HG03139 (cell line): ENCODE results near the gene SAP130.

Experiments
- ATAC-seq: cut with Tn5 transposase; IDR thresholded peaks from one replicate; pipeline ENCODE4 v1.9.1; 2021; ENCODE audit not compliant: unreplicated experiment

Gene SAP130

GRCh38 chr2:128026448-128027277 lies 1.2 kb downstream of the SAP130 start:
- ATAC-seq, result no peak

GRCh38 chr2:128024816-128025215 lies 3.0 kb downstream of the SAP130 start:
- ATAC-seq, result no peak

DNA sequence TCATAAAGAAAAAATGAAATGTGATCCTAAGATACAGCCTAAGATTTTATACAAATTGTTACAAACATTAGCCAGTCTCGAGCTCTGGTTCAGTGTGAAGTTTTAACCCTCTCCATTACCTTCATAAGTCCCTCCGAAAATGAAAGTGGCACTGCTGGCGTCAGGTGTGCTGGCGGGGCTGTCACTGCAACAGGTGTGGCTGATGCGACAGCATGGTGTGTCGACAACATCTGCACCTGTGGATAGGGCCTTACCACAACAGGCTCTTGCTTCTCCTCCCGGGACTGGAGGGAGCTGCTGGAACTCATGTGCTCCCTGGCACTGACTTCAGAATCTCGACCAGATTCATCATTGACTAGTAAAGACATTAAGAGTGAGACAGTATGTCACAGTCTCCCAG lies 10.3 kb downstream of the SAP130 start:
- ATAC-seq, result no peak

GRCh38 chr2:128016620-128017019 lies 11.2 kb downstream of the SAP130 start:
- ATAC-seq, result no peak

GRCh38 chr2:128012698-128013097 lies 15.2 kb downstream of the SAP130 start:
- no peak for ATAC-seq

DNA sequence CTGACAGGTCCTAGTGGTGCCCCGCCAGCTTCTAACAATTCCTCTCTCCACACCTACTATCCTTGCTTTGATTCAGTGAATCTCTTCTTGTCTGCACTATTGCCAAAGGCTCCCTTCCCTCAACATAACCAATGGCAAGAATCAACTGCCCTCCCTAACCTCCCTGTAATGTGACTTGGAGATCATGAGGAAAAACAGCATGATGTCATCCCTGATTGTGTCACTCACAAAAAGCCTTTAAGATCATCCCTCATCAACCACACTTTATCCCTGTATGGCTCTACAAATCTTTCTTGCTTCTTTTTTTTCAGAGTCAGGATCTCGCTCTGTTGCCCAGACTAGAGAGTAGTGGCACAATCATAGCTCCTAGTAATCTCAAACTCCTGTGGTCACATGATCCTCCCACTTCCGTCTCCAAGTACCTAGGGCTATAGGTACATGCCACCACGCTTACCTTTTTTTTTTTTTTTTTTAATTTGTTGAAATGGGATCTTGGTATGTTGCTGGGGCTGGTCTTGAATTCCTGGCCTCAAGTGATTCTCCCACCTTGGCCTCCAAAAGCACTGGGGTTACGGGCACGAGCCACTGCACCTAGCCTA lies 19.7 kb downstream of the SAP130 start:
- no peak for ATAC-seq

- ATAC-seq, result no peak
Measured at GRCh38 chr2:128004509-128004908, 23.4 kb downstream of the SAP130 start.

- ATAC-seq, result no peak
Measured at GRCh38 chr2:128003463-128003862, 24.4 kb downstream of the SAP130 start.

GRCh38 chr2:127996160-127996559 lies 31.7 kb downstream of the SAP130 start:
- no peak for ATAC-seq

- ATAC-seq, result no peak
Measured at GRCh38 chr2:127995725-127996124, 32.1 kb downstream of the SAP130 start.

DNA sequence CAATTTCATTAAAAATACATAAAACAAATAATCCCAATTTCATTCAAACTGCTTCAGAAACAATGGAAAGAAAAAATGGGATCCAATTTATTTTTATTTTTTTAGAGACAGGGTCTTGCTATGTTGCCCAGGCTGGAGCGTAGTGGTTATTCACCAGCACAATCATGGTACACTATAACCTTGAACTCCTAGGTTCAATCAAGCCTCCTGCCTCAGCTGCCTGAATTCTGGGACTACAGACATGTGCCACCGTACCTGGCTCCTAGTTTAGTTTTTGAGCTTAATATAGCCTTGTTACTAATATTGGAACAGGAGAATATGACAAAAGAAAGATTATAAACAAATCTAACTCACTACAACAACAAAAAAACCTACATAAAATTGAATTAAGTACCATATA lies 34.2 kb downstream of the SAP130 start:
- ATAC-seq, result no peak

DNA sequence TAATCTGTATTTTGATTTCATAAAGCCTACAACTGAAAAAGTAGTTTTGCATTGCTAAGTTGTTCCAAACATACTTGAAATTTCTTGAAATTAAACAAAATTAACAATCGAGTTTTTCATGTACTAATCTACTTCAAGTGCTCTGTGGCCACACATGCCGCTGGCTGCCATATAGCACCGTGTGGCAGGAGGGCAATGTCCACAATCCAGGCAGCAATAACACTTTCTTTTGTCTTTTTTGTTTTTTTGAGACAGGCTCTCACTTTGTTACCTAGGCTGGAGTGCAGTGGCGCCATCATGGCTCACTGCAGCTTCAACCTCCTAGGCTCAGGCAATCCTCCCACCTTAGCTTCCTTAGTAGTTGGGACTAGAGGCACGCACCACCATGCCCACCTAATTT lies 36.1 kb downstream of the SAP130 start:
- no peak for ATAC-seq

DNA sequence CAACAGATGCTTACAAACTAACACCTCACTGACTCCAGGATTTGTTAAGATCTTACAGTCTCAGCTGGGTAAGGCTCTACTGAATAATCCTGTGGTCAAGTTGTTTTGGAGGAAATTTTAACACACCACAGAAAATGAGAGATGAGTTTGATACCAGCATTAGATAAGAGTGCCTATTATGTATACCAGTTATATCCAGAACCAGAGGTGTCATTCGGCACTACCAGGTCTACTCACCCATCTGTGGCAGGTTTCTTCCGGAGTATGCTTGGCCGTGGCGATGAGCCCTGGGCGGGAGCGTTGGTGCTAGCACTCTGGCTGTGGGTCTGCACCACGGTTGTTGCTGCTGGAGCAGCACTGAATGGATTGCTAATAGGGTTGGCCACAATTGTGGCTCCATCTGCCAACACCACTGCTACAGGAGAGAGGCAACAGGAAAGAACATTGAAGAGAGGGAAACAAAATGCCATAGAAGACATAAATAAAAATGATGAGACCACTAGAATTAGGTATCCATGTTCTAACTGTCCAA lies 41.2 kb downstream of the SAP130 start:
- no peak for ATAC-seq

GRCh38 chr2:127985735-127986134 lies 42.1 kb downstream of the SAP130 start:
- ATAC-seq, result no peak

DNA sequence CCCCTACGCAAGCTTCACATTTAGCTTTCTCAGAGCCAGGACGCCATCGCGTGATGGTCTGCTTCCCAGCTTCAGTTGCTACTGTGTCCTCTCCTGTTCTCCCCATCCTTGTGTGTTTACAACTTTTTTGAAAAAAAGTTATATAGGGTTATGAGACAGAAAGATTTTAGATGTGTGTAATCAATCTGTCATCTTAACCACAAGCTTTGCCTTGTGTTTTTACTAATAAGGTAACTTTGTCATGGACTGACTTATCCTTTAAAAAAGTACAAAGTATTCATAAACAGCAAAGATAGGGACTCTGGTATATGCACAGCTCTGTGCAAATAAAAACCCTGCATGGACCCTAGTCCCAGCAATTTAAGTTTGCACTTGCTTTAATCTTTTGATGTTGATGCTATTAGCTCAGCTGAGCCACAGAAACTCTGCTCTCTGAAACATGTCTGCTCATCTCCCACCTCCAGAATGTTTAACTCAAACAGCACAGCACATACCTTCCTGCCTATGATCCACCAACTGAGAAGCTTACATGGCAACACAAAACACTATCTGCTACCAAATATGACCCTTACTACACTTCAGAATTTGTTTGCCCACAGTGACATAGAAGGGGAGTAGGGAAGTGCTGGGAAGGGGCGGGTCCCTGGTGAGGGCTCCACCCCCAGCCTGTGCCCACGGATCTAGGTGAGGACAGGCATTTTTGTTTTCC lies 42.7 kb downstream of the SAP130 start:
- ATAC-seq, result no peak

GRCh38 chr2:127984551-127984950 lies 43.3 kb downstream of the SAP130 start:
- no peak for ATAC-seq

GRCh38 chr2:127969446-127969845 lies 58.4 kb downstream of the SAP130 start:
- ATAC-seq, result no peak

DNA sequence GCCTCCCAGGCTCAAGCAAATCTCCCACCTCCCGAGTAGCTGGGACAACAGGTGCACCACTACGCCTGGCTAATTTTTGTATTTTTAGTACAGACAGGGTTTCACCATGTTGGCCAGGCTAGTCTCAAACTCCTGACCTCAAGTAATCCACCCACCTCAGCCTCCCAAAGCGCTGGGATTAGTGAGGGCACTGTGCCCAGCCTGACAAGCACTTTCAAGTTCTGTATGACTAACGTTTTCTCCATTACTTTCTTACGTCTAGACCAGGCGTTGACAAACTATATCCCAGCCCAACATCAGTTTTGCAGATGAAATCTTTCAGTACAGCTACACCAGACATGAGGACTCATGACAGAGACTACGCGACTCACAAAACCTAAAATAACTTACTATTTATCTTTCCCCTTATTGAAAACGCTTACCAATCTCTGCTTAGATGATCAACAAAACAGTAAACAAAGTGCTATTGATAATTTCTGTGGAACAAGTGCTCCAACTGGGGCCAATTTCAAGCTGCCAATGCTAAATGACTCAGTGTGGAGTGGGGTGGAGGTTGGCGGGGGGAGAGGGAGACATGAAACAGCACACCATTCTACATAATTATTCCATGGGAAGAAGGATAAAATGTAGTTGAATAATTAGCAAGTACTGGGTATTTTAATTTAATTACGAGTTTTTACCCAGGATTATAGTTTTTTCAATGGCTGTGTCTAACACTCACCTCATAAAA lies 59.1 kb downstream of the SAP130 start:
- ATAC-seq, result no peak

- ATAC-seq, result no peak
Measured at GRCh38 chr2:127961729-127962128, 66.1 kb downstream of the SAP130 start.

- no peak for ATAC-seq
Measured at GRCh38 chr2:127957240-127957639, 70.6 kb downstream of the SAP130 start.

GRCh38 chr2:127954857-127955256 lies 73.0 kb downstream of the SAP130 start:
- no peak for ATAC-seq
